Colonic mucosa (tissue), 4 donors: ENCODE data around the gene AP4E1. TPM values are rescaled to one million over a fixed set of nuclear protein-coding genes. Genes with fewer than 3 reads are reported as not detected.
"Not testable (repeated sequence)": the region's sequence is repeated elsewhere in the genome, so short reads cannot be mapped to it uniquely, and the experiment has no call there.

Experiments used
- DNase-seq: peaks from one replicate; pipeline ENCODE4 v3.0.0-alpha.2; 2020
- H3K27ac ChIP-seq: fragments of 200-600 bp; one replicate; pipeline ENCODE4 v1.8.0; 2021
- H3K27me3 ChIP-seq: fragments of 200-600 bp; one replicate; pipeline ENCODE4 v1.8.0; 2021
- H3K36me3 ChIP-seq: fragments of 200-600 bp; one replicate; pipeline ENCODE4 v1.8.0; 2021
- H3K4me1 ChIP-seq: fragments of 200-600 bp; one replicate; pipeline ENCODE4 v1.8.0; 2021; ENCODE audit warnings: mild to moderate bottlenecking
- H3K4me3 ChIP-seq: fragments of 200-600 bp; one replicate; pipeline ENCODE4 v1.8.0; 2021
- H3K9ac ChIP-seq, 2 donors: one replicate each; pipeline ENCODE4 v1.7.0; 2013; ENCODE audit warnings: control low read depth in 2 of 2, low read depth in 2 of 2, low read length in 2 of 2
- H3K9me3 ChIP-seq: fragments of 200-600 bp; one replicate; pipeline ENCODE4 v1.8.0; 2021
- CTCF ChIP-seq: fragments of 200-600 bp; IDR thresholded peaks from one replicate; pipeline ENCODE4 v1.8.0; 2022; ENCODE audit warnings: antibody characterized with exemption, mild to moderate bottlenecking
- intact Hi-C: fragments of 100-400 bp; cut with DNase I; formaldehyde crosslinking; loops from one replicate; pipeline ENCODE4 v1.14.1; 2022
- total RNA-seq, 2 donors: library from RNA; stranded (reverse); fragmentation: NEBNext Ultra II Directional in 1 of 2; extraction: Animal tissue kit (Norgen Biotek cat#: 25700) in 1 of 2; gene quantifications; one replicate each; pipeline ENCODE4 v1.2.1, GENCODE V29; 2021
- donor health status: healthy.
- donor health status: DM: no; HTN: no; CAD: no.
- donor health status: DM: no; HTN: no; CAD: no.

The AP4E1 gene
- total RNA-seq, 2 donors from 2014 or later, result 9.7 to 11.7 TPM

GRCh38 chr15:50945725-50946124 lies 37.2 kb downstream of the AP4E1 start:
- no peaks in the 10 kb centered on the region for H3K36me3 ChIP-seq

GRCh38 chr15:50950745-50951144 lies 42.3 kb downstream of the AP4E1 start:
- H3K9ac ChIP-seq, DNase-seq, H3K36me3 ChIP-seq, H3K27ac ChIP-seq, intact Hi-C loops, H3K4me3 ChIP-seq, H3K27me3 ChIP-seq, H3K9me3 ChIP-seq, H3K4me1 ChIP-seq: not testable (repeated sequence)

More at GRCh38 chr15:50945725-50946124, 37.2 kb downstream of the AP4E1 start:
- DNase-seq, result no peak
- H3K4me3 ChIP-seq, result no peak overlapping the region
- H3K27me3 ChIP-seq, result no peaks in the 10 kb centered on the region
- H3K4me1 ChIP-seq, result no peaks in the 10 kb centered on the region
- no peaks in the 10 kb centered on the region for H3K9me3 ChIP-seq
- H3K9ac ChIP-seq, result no peak overlapping the region
- TF ChIP-seq CTCF, result no peak
- intact Hi-C loops, result no loop called here
- no peak overlapping the region for H3K27ac ChIP-seq

GRCh38 chr15:50953302-50953701 lies 44.8 kb downstream of the AP4E1 start:
- no peak for TF ChIP-seq CTCF
- intact Hi-C loops, result no loop called here

GRCh38 chr15:50954837-50955236 lies 46.4 kb downstream of the AP4E1 start:
- not testable (repeated sequence) for H3K36me3 ChIP-seq

More at GRCh38 chr15:50953302-50953701, 44.8 kb downstream of the AP4E1 start:
- H3K9ac ChIP-seq, result no peak overlapping the region
- H3K9me3 ChIP-seq, result no peaks in the 10 kb centered on the region
- no peaks in the 10 kb centered on the region for H3K27me3 ChIP-seq
- no peak overlapping the region for H3K4me3 ChIP-seq
- no peak overlapping the region for H3K27ac ChIP-seq
- no peak for DNase-seq
- no peaks in the 10 kb centered on the region for H3K4me1 ChIP-seq
- no peaks in the 10 kb centered on the region for H3K36me3 ChIP-seq

GRCh38 chr15:50959717-50960116 lies 51.2 kb downstream of the AP4E1 start:
- DNase-seq, result no peak
- Histone ChIP-seq H3K4me1 (no peaks in the 10 kb centered on the region), H3K27me3 (no peaks in the 10 kb centered on the region), H3K4me3 (no peak overlapping the region), H3K9me3 (no peaks in the 10 kb centered on the region), H3K9ac (no peak overlapping the region), H3K27ac (no peak overlapping the region), H3K36me3 (no peaks in the 10 kb centered on the region)
- intact Hi-C loops, result no loop called here
- TF ChIP-seq CTCF, result no peak

More at GRCh38 chr15:50954837-50955236, 46.4 kb downstream of the AP4E1 start:
- H3K9ac ChIP-seq, DNase-seq, H3K4me3 ChIP-seq, H3K27ac ChIP-seq, intact Hi-C loops, H3K4me1 ChIP-seq, H3K9me3 ChIP-seq, H3K27me3 ChIP-seq: not testable (repeated sequence)

GRCh38 chr15:50964075-50964474 lies 55.6 kb downstream of the AP4E1 start:
- Histone ChIP-seq H3K4me1 (no peaks in the 10 kb centered on the region), H3K36me3 (no peaks in the 10 kb centered on the region), H3K9ac (no peak overlapping the region), H3K27ac (no peak overlapping the region), H3K9me3 (no peaks in the 10 kb centered on the region), H3K27me3 (no peaks in the 10 kb centered on the region), H3K4me3 (no peak overlapping the region)
- intact Hi-C loops, result no loop called here
- TF ChIP-seq CTCF, result no peak
- no peak for DNase-seq

GRCh38 chr15:50968353-50968752 lies 59.9 kb downstream of the AP4E1 start:
- TF ChIP-seq CTCF, result no peak
- Histone ChIP-seq H3K27me3 (no peaks in the 10 kb centered on the region), H3K4me1 (no peaks in the 10 kb centered on the region), H3K9me3 (no peaks in the 10 kb centered on the region), H3K36me3 (no peaks in the 10 kb centered on the region), H3K27ac (no peak overlapping the region), H3K4me3 (no peak overlapping the region), H3K9ac (no peak overlapping the region)
- DNase-seq, result no peak
- intact Hi-C loops, result no loop called here
